ENCODE data around the gene IL10RB. TPM values are rescaled to one million over a fixed set of nuclear protein-coding genes. Genes with fewer than 3 reads are reported as not detected.

The IL10RB gene
- 10 to 100 TPM; 19.8 to 83.8 (median 35.1) TPM for total RNA-seq

DNA sequence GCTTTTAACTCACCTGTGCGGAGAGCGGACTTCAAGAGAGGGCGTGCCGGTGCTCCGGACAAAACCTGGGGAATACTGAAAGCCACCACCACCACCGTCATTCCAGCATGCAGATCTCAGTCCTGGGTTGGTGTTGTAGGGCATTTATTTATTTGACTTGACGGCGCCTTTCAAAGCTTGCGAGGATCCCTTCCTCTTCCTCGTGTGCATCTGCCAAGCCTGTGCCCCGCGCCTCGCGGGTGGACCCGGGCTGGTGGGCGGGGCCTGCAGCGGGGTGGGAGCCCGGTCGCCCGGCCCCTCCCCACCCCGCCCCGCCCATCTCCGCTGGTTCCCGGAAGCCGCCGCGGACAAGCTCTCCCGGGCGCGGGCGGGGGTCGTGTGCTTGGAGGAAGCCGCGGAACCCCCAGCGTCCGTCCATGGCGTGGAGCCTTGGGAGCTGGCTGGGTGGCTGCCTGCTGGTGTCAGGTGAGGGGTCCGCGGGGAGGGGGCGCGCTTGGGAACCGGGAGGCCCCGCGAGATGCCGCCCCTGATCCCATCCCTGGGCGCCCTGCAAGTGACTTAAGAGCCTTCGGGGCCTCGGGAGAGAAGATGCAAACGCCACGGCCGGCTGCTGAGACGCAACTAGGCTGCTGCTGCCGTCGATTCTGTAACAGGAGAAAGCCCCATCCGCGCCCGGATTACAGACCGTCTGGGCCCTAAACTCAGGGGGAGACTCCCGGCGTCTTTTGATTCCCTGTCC, at the start of gene IL10RB:
IL10RB (plus strand) TSS at position 318 of the 739 bp plus-strand sequence; CDS start at position 417, 99 bp downstream.
- TF ChIP-seq, protein P1, sequence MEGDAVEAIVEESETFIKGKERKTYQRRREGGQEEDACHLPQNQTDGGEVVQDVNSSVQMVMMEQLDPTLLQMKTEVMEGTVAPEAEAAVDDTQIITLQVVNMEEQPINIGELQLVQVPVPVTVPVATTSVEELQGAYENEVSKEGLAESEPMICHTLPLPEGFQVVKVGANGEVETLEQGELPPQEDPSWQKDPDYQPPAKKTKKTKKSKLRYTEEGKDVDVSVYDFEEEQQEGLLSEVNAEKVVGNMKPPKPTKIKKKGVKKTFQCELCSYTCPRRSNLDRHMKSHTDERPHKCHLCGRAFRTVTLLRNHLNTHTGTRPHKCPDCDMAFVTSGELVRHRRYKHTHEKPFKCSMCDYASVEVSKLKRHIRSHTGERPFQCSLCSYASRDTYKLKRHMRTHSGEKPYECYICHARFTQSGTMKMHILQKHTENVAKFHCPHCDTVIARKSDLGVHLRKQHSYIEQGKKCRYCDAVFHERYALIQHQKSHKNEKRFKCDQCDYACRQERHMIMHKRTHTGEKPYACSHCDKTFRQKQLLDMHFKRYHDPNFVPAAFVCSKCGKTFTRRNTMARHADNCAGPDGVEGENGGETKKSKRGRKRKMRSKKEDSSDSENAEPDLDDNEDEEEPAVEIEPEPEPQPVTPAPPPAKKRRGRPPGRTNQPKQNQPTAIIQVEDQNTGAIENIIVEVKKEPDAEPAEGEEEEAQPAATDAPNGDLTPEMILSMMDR (IDR thresholded peaks at IDR 0.05; ENCODE audit: low read depth), result no peak

DNA sequence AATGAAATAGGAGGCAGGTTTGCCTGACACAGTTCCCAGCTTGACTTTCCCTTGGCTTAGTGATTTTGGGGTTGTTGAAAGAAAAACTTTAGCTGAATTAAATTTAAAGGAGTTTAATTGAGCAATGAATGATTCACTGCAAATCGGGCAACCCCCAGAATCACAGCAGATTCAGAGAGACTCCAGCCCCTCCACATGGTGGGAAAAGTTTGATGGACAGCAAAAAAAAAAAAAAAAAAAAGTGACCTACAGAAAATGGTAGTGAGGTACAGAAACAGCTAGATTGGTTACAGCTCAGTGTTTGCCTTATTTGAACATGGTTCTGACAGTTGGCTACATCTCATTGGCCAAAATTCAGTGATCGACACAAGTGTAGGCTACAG, 49.0 kb upstream of the IL10RB start:
- TF ChIP-seq, protein P1 (IDR thresholded peaks at IDR 0.05; ENCODE audit: low read depth), result no peak

DNA sequence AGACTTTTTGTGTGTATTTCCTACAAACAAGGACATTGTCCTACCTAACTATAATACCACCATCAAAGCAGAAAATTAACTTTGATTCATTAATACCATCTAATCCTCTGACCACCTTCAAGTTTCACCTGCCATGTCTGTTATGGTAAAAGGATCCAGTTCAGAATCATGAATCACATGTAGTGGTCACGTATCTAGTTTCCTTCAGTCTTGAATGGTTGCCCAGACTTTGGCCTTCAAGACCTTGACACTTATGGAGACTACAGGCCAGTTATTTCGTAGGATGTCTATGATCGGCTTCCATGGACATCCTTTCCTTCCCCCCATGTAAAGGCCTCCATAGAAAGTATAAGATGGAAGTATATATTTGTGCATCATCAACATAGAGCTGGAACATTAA, 46.9 kb upstream of the IL10RB start:
- TF ChIP-seq, protein P1 (IDR thresholded peaks at IDR 0.05; ENCODE audit: low read depth), result no peak

- TF ChIP-seq, protein P1 (IDR thresholded peaks at IDR 0.05; ENCODE audit: low read depth), result no peak
Measured at GRCh38 chr21:33219954-33220353, 46.2 kb upstream of the IL10RB start.

DNA sequence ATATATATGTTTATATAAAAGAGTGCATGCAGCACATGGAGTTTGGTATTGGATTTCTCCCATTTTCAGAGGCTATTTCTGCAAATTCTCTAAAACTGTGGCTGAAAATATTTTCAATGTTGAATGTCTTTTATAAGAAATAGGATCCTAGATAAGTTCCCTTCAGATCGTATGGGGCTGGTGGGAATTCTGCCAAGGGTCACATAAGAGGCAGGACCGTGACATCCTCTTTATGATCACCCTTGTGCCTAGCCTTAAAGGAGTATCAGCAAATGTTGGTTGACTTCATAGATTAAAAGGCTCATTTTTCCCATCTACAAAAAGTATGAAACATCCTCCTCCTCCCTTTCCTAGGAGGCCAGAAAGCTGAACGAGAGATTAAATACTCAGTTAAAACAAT, 37.7 kb upstream of the IL10RB start:
- TF ChIP-seq, protein P1 (IDR thresholded peaks at IDR 0.05; ENCODE audit: low read depth), result no peak

- TF ChIP-seq, protein P1 (IDR thresholded peaks at IDR 0.05; ENCODE audit: low read depth), result no peak
Measured at GRCh38 chr21:33229099-33229783, 36.9 kb upstream of the IL10RB start.

GRCh38 chr21:33229784-33230544, 36.2 kb upstream of the IL10RB start, which contains the start of gene IFNAR2:
Gene IFNAR2 (plus strand): TSS chr21:33229938. CDS start chr21:33241923, 11,985 bp downstream.
- TF ChIP-seq, protein P1 (IDR thresholded peaks at IDR 0.05; ENCODE audit: low read depth), result no peak

Measured in subcutaneous adipose tissue (tissue), 4 donors.